ENCODE results near the gene GPC5.
"Not testable (repeated sequence)": the region's sequence is repeated elsewhere in the genome, so short reads cannot be mapped to it uniquely, and the experiment has no call there.

- not testable (repeated sequence) for TF ChIP-seq CTCF (IDR thresholded peaks at IDR 0.05 in 4 of 5, conservative IDR thresholded peaks at IDR 0.05 in 1 of 5); POLR2A (IDR thresholded peaks at IDR 0.05)
These were observed 383.7 kb downstream of the GPC5 start for GRCh38 chr13:91781982-91782691.

Data from gastrocnemius medialis (tissue), 4 donors.